BJ (cell line): Measurements from ENCODE around the gene TRMT2A. TPM values are rescaled to one million over a fixed set of nuclear protein-coding genes. Genes with fewer than 3 reads are reported as not detected.

Experiments
- CTCF ChIA-PET: fragments of 350-600 bp; formaldehyde crosslinking; extraction: SDS; loops from one replicate; lab custom pipeline; 2021; ENCODE audit warnings: antibody characterized with exemption, inconsistent platforms; lab: Yijun Ruan, JAX
- POLR2A ChIA-PET: fragments of 300-600 bp; sonication (Branson Sonifier 250); formaldehyde crosslinking; extraction: SDS; loops from one replicate; lab custom pipeline; 2021; ENCODE audit warnings: antibody characterized with exemption; lab: Charles Lee
- DNase-seq: peaks from one replicate; pipeline ENCODE4 v3.0.0-alpha.2; 2011; ENCODE audit warnings: low read depth
- H3K27me3 ChIP-seq: 2 replicates; pipeline ENCODE4 v1.6.0; 2011; ENCODE audit warnings: low read length; ENCODE audit not compliant: control insufficient read depth, insufficient read depth
- H3K36me3 ChIP-seq: 2 replicates; pipeline ENCODE4 v1.5.1; 2011; ENCODE audit warnings: low read length; ENCODE audit not compliant: control insufficient read depth, insufficient read depth
- H3K4me3 ChIP-seq: 2 replicates; pipeline ENCODE4 v1.5.1; 2011; ENCODE audit warnings: low read depth, mild to moderate bottlenecking, control low read depth, low read length
- polyA plus RNA-seq: library from polyadenylated mRNA; depleted of rRNA; stranded (reverse); fragments of >200 nt; gene quantifications from 2 replicates; pipeline ENCODE4 v1.2.3, GENCODE V29; 2011
- TF ChIP-seq, protein P1 (sequence below): IDR thresholded peaks from 2 replicates; pipeline ENCODE4 v1.5.1; 2011; ENCODE audit warnings: low read depth, mild to moderate bottlenecking, control low read depth, inconsistent platforms, low read length, moderate library complexity; ENCODE audit not compliant: insufficient read depth

TRMT2A gene
- polyA plus RNA-seq, 1 experiment, result 34.2 TPM

DNA sequence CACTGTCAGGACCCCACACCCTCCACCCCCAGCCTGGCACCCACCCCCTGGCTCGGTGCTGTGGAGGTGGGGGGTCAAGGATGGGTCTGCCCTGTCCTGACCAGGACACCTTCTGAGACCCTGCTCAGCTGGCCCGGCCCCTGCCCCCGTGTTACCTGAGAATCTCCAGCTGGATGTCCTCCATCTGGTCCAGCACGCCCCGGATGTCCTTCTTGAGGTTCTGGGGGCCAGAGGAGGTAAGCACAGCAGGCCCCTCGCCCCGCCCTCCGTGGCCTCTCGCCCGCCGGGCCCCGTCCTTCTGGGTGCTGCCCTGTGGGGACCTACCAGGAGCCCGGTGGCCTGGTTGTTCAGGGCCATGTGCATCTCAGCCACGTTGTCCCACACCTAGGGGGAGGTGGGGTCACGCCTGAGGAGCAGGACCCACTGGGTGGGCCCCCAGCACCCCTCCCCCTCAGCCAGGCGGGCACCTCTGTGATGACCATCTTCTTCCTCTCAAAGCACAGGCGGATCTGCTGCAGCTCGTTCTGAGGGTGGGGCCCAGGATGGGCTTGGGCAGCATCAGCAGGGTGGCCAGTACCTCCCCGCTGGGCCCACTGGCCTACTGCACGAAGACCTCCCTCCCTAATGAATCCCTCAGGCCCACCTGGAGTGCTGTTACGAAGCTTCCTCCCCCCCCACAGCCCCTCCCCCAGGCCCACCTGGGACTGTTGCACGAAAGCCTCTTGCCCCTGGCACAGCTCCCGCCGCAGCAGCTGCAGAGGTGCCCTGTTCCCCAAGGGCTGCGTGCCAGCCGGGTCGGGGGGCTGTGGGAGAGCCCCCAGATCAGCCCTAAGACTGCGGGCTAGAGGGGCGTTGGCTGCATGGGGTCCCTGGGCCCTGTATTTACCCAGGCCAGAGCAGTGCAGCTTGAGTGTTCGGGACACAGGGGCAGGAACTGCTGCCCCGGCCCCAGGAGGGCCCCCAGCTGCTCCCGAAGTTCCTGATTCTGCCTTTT is 32.5 kb upstream of the TRMT2A start:
- CTCF ChIA-PET, result no interaction called here
- H3K36me3 ChIP-seq, result peaks cover 3% of the 10 kb centered on the region
- POLR2A ChIA-PET, result no interaction called here
- no peak overlapping the region for H3K4me3 ChIP-seq
- TF ChIP-seq, protein P1, sequence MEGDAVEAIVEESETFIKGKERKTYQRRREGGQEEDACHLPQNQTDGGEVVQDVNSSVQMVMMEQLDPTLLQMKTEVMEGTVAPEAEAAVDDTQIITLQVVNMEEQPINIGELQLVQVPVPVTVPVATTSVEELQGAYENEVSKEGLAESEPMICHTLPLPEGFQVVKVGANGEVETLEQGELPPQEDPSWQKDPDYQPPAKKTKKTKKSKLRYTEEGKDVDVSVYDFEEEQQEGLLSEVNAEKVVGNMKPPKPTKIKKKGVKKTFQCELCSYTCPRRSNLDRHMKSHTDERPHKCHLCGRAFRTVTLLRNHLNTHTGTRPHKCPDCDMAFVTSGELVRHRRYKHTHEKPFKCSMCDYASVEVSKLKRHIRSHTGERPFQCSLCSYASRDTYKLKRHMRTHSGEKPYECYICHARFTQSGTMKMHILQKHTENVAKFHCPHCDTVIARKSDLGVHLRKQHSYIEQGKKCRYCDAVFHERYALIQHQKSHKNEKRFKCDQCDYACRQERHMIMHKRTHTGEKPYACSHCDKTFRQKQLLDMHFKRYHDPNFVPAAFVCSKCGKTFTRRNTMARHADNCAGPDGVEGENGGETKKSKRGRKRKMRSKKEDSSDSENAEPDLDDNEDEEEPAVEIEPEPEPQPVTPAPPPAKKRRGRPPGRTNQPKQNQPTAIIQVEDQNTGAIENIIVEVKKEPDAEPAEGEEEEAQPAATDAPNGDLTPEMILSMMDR, result no peak
- DNase-seq, result no peak
- no peaks in the 10 kb centered on the region for H3K27me3 ChIP-seq

DNA sequence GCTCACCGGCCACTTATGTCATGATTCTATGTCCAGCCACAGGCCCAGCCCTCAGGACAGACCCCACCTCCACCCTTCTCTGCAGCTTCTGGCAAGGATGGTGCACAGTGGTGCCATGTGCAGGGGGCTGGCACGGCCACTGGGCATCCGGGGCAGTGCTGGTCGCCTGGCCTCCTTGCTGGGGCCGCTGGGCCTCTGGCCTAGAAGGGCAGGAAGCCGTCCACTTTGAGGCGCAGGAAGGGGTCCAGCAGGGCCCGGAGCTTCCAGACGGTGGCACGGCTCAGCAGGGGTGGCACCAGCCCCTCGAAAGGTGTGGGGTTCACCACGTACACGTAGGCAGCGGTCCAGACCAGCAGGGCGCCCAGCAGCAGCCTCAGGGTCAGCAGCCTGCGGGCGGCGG is 31.4 kb upstream of the TRMT2A start:
- no peak for DNase-seq
- H3K36me3 ChIP-seq, result peaks cover 9% of the 10 kb centered on the region
- TF ChIP-seq, protein P1, result no peak
- ChIA-PET POLR2A (no interaction called here), CTCF (no interaction called here)
- H3K4me3 ChIP-seq, result no peak overlapping the region
- H3K27me3 ChIP-seq, result no peaks in the 10 kb centered on the region

DNA sequence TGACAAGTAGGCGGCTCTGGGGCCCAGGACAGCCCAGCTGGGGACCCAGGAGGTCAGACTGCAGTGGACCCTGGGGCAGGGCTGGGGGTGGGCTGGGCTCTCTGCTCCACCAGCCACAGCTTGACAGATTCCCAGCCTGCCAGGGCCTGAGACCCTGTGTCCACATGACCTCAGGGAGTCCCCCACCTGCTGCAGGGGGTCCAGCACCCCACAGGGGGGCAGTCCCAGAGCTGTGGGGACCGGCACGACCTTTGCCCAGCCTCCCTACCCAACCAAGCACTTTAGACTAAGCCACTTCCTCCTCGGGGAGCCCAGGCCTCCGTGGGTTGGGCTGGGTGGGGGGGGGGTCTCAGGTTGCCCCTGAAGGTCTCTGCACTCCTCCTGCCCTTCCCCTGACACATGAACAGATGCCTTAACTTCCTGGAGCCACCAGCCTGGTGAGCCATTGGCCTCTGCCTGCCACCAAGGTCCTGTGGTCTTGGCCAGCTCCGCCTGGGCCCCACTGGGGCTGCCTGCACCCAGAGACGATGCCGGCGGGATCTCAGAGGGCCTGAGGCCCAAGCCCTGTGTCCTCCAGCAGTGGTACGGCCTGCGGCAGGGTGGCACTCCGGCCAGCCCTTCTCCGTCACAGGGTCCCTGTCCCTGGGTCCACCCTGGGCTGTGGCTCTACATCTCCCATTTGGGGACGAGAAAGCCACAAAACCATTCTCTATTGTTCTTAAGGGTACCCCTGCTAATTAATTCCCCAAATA is 30.4 kb upstream of the TRMT2A start:
- Histone ChIP-seq H3K36me3 (peaks cover 14% of the 10 kb centered on the region), H3K4me3 (no peak overlapping the region), H3K27me3 (no peaks in the 10 kb centered on the region)
- TF ChIP-seq, protein P1, result no peak
- DNase-seq, result no peak
- CTCF ChIA-PET, result interaction anchor here (0.7 kb wide), 1 partner anchor 175 kb away, joined by 3 read pairs; no protein-coding TSS in a partner anchor
- POLR2A ChIA-PET, result no interaction called here

DNA sequence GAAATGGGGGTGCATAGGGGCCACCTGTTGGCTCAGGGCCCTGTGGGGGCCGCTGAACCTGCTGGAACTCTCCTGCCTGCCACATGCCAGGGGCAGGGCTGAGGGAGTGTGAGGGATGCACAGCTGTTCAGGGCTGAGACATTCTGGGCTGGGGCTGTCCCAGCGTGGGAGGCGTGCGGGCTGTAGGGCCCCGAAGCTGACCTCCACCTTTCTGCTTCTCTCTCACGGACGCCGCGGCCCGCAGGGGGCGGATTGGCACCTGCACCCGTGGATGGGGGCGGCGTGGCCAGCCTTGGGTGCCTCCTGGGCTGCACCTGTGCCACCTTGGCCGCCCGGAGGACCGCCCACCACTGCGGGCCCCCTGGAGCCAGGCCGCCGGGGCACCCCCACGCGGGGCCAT is 29.8 kb upstream of the TRMT2A start:
- H3K36me3 ChIP-seq, result peaks cover 15% of the 10 kb centered on the region
- POLR2A ChIA-PET, result no interaction called here
- H3K4me3 ChIP-seq, result no peak overlapping the region
- TF ChIP-seq, protein P1, result no peak
- DNase-seq, result no peak
- CTCF ChIA-PET, result interaction anchor here (0.7 kb wide), 1 partner anchor 174 kb away, joined by 3 read pairs; no protein-coding TSS in a partner anchor
- no peaks in the 10 kb centered on the region for H3K27me3 ChIP-seq

DNA sequence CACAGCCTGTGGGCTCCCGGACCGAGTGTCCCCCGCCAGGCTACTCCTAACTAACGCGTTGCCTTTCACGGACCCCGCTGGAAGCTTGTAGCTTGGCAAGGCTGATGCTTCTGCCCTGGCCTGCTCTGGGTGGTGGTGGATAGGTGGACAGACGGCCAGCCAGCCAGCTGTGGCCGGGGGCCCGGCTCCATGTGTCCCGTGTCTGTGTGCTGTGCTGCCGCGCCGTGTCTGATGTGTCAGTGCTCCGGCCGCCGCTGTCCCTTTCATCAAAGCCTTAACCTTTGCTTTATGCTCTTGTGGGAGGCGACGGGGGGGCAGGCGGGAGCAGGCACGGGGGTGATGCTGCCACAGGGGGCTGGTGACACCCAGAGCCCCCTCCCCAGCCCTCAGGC is 28.8 kb upstream of the TRMT2A start:
- no peak for DNase-seq
- no peaks in the 10 kb centered on the region for H3K27me3 ChIP-seq
- no peak overlapping the region for H3K4me3 ChIP-seq
- CTCF ChIA-PET, result no interaction called here
- POLR2A ChIA-PET, result no interaction called here
- TF ChIP-seq, protein P1, result no peak
- peaks cover 15% of the 10 kb centered on the region for H3K36me3 ChIP-seq
